ENCODE results near the gene YPEL2.

Gene YPEL2

GRCh38 chr17:59346876-59347407, 15.5 kb downstream of the YPEL2 start:
- Histone ChIP-seq H3K9ac (ENCODE audit: low read length in 2 of 2) (no peak overlapping the region), H3K4me1 (ENCODE audit: control insufficient read depth, insufficient read depth, low read length) (peaks cover 69% of the 10 kb centered on the region), H3K27ac (ENCODE audit: low read length) (no peak overlapping the region)

GRCh38 chr17:59347975-59348391, 16.5 kb downstream of the YPEL2 start:
- Histone ChIP-seq H3K9ac (ENCODE audit: low read length in 2 of 2) (no peak overlapping the region), H3K4me1 (ENCODE audit: control insufficient read depth, insufficient read depth, low read length) (peaks cover 66% of the 10 kb centered on the region), H3K9me3 (ENCODE audit: control insufficient read depth in 2 of 2, low read length in 2 of 2) (no peaks in the 10 kb centered on the region), H3K4me3 (ENCODE audit: low read length in 2 of 2) (no peak overlapping the region), H3K27me3 (ENCODE audit: control insufficient read depth in 1 of 2, insufficient read depth in 2 of 2, low read length in 2 of 2) (no peaks in the 10 kb centered on the region), H3K36me3 (ENCODE audit: control insufficient read depth in 2 of 2, insufficient read depth in 2 of 2, low read length in 2 of 2) (peaks cover 0 to 2% of the 10 kb centered on the region in 2 donors), H3K27ac (ENCODE audit: low read length) (no peak overlapping the region)

More at GRCh38 chr17:59346876-59347407, 15.5 kb downstream of the YPEL2 start:
- no peaks in the 10 kb centered on the region for H3K27me3 ChIP-seq (ENCODE audit: control insufficient read depth in 1 of 2, insufficient read depth in 2 of 2, low read length in 2 of 2)
- peaks cover 0 to 2% of the 10 kb centered on the region in 2 donors for H3K36me3 ChIP-seq (ENCODE audit: control insufficient read depth in 2 of 2, insufficient read depth in 2 of 2, low read length in 2 of 2)
- H3K9me3 ChIP-seq (ENCODE audit: control insufficient read depth in 2 of 2, low read length in 2 of 2), result no peaks in the 10 kb centered on the region
- H3K4me3 ChIP-seq (ENCODE audit: low read length in 2 of 2), result no peak overlapping the region

GRCh38 chr17:59349178-59349577, 17.7 kb downstream of the YPEL2 start:
- Histone ChIP-seq H3K4me3 (ENCODE audit: low read length in 2 of 2) (no peak overlapping the region), H3K27me3 (ENCODE audit: control insufficient read depth in 1 of 2, insufficient read depth in 2 of 2, low read length in 2 of 2) (no peaks in the 10 kb centered on the region), H3K36me3 (ENCODE audit: control insufficient read depth in 2 of 2, insufficient read depth in 2 of 2, low read length in 2 of 2) (peaks cover 0 to 9% of the 10 kb centered on the region in 2 donors), H3K9me3 (ENCODE audit: control insufficient read depth in 2 of 2, low read length in 2 of 2) (no peaks in the 10 kb centered on the region), H3K27ac (ENCODE audit: low read length) (no peak overlapping the region), H3K9ac (ENCODE audit: low read length in 2 of 2) (no peak overlapping the region), H3K4me1 (ENCODE audit: control insufficient read depth, insufficient read depth, low read length) (peaks cover 66% of the 10 kb centered on the region)

GRCh38 chr17:59353106-59353854, 21.8 kb downstream of the YPEL2 start:
- Histone ChIP-seq H3K27me3 (ENCODE audit: control insufficient read depth in 1 of 2, insufficient read depth in 2 of 2, low read length in 2 of 2) (no peaks in the 10 kb centered on the region), H3K27ac (ENCODE audit: low read length) (peak overlapping the region; percentile 55), H3K9ac (ENCODE audit: low read length in 2 of 2) (no peak overlapping the region), H3K36me3 (ENCODE audit: control insufficient read depth in 2 of 2, insufficient read depth in 2 of 2, low read length in 2 of 2) (peaks cover 0 to 9% of the 10 kb centered on the region in 2 donors), H3K9me3 (ENCODE audit: control insufficient read depth in 2 of 2, low read length in 2 of 2) (no peaks in the 10 kb centered on the region), H3K4me1 (ENCODE audit: control insufficient read depth, insufficient read depth, low read length) (peaks cover 71% of the 10 kb centered on the region), H3K4me3 (ENCODE audit: low read length in 2 of 2) (no peak overlapping the region)

GRCh38 chr17:59353936-59354755, 22.7 kb downstream of the YPEL2 start:
- Histone ChIP-seq H3K27ac (ENCODE audit: low read length) (peak overlapping the region; percentile 55), H3K9ac (ENCODE audit: low read length in 2 of 2) (no peak overlapping the region), H3K4me1 (ENCODE audit: control insufficient read depth, insufficient read depth, low read length) (peaks cover 71% of the 10 kb centered on the region), H3K4me3 (ENCODE audit: low read length in 2 of 2) (no peak overlapping the region), H3K36me3 (ENCODE audit: control insufficient read depth in 2 of 2, insufficient read depth in 2 of 2, low read length in 2 of 2) (peaks cover 0 to 9% of the 10 kb centered on the region in 2 donors), H3K27me3 (ENCODE audit: control insufficient read depth in 1 of 2, insufficient read depth in 2 of 2, low read length in 2 of 2) (no peaks in the 10 kb centered on the region), H3K9me3 (ENCODE audit: control insufficient read depth in 2 of 2, low read length in 2 of 2) (no peaks in the 10 kb centered on the region)

GRCh38 chr17:59355030-59355701, 23.7 kb downstream of the YPEL2 start:
- peaks cover 67% of the 10 kb centered on the region for H3K4me1 ChIP-seq (ENCODE audit: control insufficient read depth, insufficient read depth, low read length)
- no peaks in the 10 kb centered on the region for H3K27me3 ChIP-seq (ENCODE audit: control insufficient read depth in 1 of 2, insufficient read depth in 2 of 2, low read length in 2 of 2)
- no peak overlapping the region for H3K4me3 ChIP-seq (ENCODE audit: low read length in 2 of 2)
- no peak overlapping the region for H3K27ac ChIP-seq (ENCODE audit: low read length)
- peaks cover 0 to 9% of the 10 kb centered on the region in 2 donors for H3K36me3 ChIP-seq (ENCODE audit: control insufficient read depth in 2 of 2, insufficient read depth in 2 of 2, low read length in 2 of 2)
- no peak overlapping the region for H3K9ac ChIP-seq (ENCODE audit: low read length in 2 of 2)
- no peaks in the 10 kb centered on the region for H3K9me3 ChIP-seq (ENCODE audit: control insufficient read depth in 2 of 2, low read length in 2 of 2)

- H3K27ac ChIP-seq (ENCODE audit: low read length), result no peak overlapping the region
Observed at GRCh38 chr17:59355702-59356325, 24.4 kb downstream of the YPEL2 start.

GRCh38 chr17:59356543-59357218, 25.2 kb downstream of the YPEL2 start:
- H3K9me3 ChIP-seq (ENCODE audit: control insufficient read depth in 2 of 2, low read length in 2 of 2), result no peaks in the 10 kb centered on the region
- peaks cover 0 to 9% of the 10 kb centered on the region in 2 donors for H3K36me3 ChIP-seq (ENCODE audit: control insufficient read depth in 2 of 2, insufficient read depth in 2 of 2, low read length in 2 of 2)
- H3K27ac ChIP-seq (ENCODE audit: low read length), result peak overlapping the region; percentile 46
- no peak overlapping the region for H3K9ac ChIP-seq (ENCODE audit: low read length in 2 of 2)
- H3K27me3 ChIP-seq (ENCODE audit: control insufficient read depth in 1 of 2, insufficient read depth in 2 of 2, low read length in 2 of 2), result no peaks in the 10 kb centered on the region
- H3K4me3 ChIP-seq (ENCODE audit: low read length in 2 of 2), result no peak overlapping the region
- peaks cover 60% of the 10 kb centered on the region for H3K4me1 ChIP-seq (ENCODE audit: control insufficient read depth, insufficient read depth, low read length)

More at GRCh38 chr17:59355702-59356325, 24.4 kb downstream of the YPEL2 start:
- Histone ChIP-seq H3K9ac (ENCODE audit: low read length in 2 of 2) (no peak overlapping the region), H3K9me3 (ENCODE audit: control insufficient read depth in 2 of 2, low read length in 2 of 2) (no peaks in the 10 kb centered on the region), H3K4me3 (ENCODE audit: low read length in 2 of 2) (no peak overlapping the region), H3K27me3 (ENCODE audit: control insufficient read depth in 1 of 2, insufficient read depth in 2 of 2, low read length in 2 of 2) (no peaks in the 10 kb centered on the region), H3K4me1 (ENCODE audit: control insufficient read depth, insufficient read depth, low read length) (peaks cover 61% of the 10 kb centered on the region), H3K36me3 (ENCODE audit: control insufficient read depth in 2 of 2, insufficient read depth in 2 of 2, low read length in 2 of 2) (peaks cover 0 to 9% of the 10 kb centered on the region in 2 donors)

- Histone ChIP-seq H3K36me3 (ENCODE audit: control insufficient read depth in 2 of 2, insufficient read depth in 2 of 2, low read length in 2 of 2) (peaks cover 0 to 9% of the 10 kb centered on the region in 2 donors), H3K27ac (ENCODE audit: low read length) (peak overlapping the region; percentile 64), H3K4me1 (ENCODE audit: control insufficient read depth, insufficient read depth, low read length) (peaks cover 62% of the 10 kb centered on the region), H3K4me3 (ENCODE audit: low read length in 2 of 2) (no peak overlapping the region), H3K9me3 (ENCODE audit: control insufficient read depth in 2 of 2, low read length in 2 of 2) (no peaks in the 10 kb centered on the region), H3K9ac (ENCODE audit: low read length in 2 of 2) (no peak overlapping the region), H3K27me3 (ENCODE audit: control insufficient read depth in 1 of 2, insufficient read depth in 2 of 2, low read length in 2 of 2) (no peaks in the 10 kb centered on the region)
Observed at GRCh38 chr17:59357219-59357697, 25.8 kb downstream of the YPEL2 start.
